Neutrophil (primary cell): ENCODE results near the gene NKG7.

Source experiments
- H3K27ac ChIP-seq: fragments of 200-600 bp; sonication (generic); 2 replicates; pipeline ENCODE4 v1.5.1; 2016; ENCODE audit warnings: mild to moderate bottlenecking, moderate library complexity
- H3K27me3 ChIP-seq: fragments of 200-600 bp; sonication (generic); 2 replicates; pipeline ENCODE4 v1.6.0; 2016; ENCODE audit warnings: mild to moderate bottlenecking
- H3K36me3 ChIP-seq: fragments of 200-600 bp; sonication (generic); 2 replicates; pipeline ENCODE4 v1.5.1; 2017
- H3K4me1 ChIP-seq, 2 experiments: fragments of 200-600 bp in 1 of 2; sonication (generic) in 1 of 2; 1 replicate in 1 of 2; 2 replicates in 1 of 2; pipeline versions ENCODE4 v1.5.1 to v1.6.1; 2013 to 2016; ENCODE audit warnings: low read depth in 1 of 2, low read length in 1 of 2, mild to moderate bottlenecking in 1 of 2, moderate library complexity in 1 of 2; ENCODE audit not compliant: control insufficient read depth in 1 of 2, insufficient read depth in 1 of 2
- H3K4me3 ChIP-seq, 2 experiments: fragments of 200-600 bp in 1 of 2; sonication (generic) in 1 of 2; 1 replicate in 1 of 2; 2 replicates in 1 of 2; pipeline ENCODE4 v1.5.1; 2013 to 2016; ENCODE audit warnings: low read depth in 1 of 2, low read length in 1 of 2, mild to moderate bottlenecking in 1 of 2, moderate library complexity in 1 of 2
- H3K9me3 ChIP-seq: fragments of 200-600 bp; sonication (generic); 2 replicates; pipeline ENCODE4 v1.5.1; 2016
- TF ChIP-seq, protein P1 (sequence below): fragments of 200-600 bp; sonication (generic); IDR thresholded peaks from 2 replicates; pipeline ENCODE4 v1.5.1; 2016; ENCODE audit warnings: antibody characterized with exemption

Gene NKG7

GRCh38 chr19:51337141-51337860 lies 35.2 kb downstream of the NKG7 start:
- H3K4me1 ChIP-seq = peaks cover 18 to 23% of the 10 kb centered on the region in 2 experiments
- no peak overlapping the region for H3K4me3 ChIP-seq
- H3K27ac ChIP-seq = no peak overlapping the region
- TF ChIP-seq, protein P1, sequence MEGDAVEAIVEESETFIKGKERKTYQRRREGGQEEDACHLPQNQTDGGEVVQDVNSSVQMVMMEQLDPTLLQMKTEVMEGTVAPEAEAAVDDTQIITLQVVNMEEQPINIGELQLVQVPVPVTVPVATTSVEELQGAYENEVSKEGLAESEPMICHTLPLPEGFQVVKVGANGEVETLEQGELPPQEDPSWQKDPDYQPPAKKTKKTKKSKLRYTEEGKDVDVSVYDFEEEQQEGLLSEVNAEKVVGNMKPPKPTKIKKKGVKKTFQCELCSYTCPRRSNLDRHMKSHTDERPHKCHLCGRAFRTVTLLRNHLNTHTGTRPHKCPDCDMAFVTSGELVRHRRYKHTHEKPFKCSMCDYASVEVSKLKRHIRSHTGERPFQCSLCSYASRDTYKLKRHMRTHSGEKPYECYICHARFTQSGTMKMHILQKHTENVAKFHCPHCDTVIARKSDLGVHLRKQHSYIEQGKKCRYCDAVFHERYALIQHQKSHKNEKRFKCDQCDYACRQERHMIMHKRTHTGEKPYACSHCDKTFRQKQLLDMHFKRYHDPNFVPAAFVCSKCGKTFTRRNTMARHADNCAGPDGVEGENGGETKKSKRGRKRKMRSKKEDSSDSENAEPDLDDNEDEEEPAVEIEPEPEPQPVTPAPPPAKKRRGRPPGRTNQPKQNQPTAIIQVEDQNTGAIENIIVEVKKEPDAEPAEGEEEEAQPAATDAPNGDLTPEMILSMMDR = no peak
- no peaks in the 10 kb centered on the region for H3K9me3 ChIP-seq
- H3K36me3 ChIP-seq = no peaks in the 10 kb centered on the region
- peaks cover 31% of the 10 kb centered on the region for H3K27me3 ChIP-seq

DNA sequence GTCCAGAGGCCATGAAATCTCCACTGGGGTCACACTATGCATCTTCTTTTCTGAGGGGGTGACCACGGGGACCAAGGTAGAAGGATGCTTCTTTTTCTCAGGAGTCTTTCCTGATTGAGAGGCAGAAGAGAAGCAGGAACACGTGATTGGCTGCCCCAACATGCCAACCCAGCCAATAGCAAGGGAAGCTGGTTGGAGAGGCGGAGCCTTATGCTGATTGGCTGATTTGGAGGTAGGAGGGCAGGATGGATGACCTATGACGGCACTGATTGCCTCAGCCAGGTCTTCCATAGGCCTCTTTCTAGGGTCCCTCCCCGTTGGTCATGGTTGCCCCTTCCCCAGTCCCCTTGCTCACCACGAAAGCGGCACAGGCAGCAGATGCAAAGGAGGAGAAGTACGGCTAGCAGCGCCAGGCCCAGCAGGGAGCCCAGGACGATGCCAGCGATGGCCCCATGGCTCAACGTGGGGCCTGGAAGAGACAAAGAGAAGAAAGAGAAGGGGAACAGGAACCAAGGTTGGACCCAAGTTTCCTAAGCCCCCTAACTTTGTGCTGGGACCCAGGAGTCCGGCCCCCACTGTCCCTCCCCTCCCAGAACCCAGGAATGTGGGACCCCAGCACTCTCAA lies 38.5 kb downstream of the NKG7 start:
- no peaks in the 10 kb centered on the region for H3K9me3 ChIP-seq
- TF ChIP-seq, protein P1 = no peak
- H3K4me3 ChIP-seq = no peak overlapping the region
- H3K4me1 ChIP-seq = peaks cover 6 to 8% of the 10 kb centered on the region in 2 experiments
- H3K27ac ChIP-seq = no peak overlapping the region
- H3K27me3 ChIP-seq = peaks cover 16% of the 10 kb centered on the region
- no peaks in the 10 kb centered on the region for H3K36me3 ChIP-seq

DNA sequence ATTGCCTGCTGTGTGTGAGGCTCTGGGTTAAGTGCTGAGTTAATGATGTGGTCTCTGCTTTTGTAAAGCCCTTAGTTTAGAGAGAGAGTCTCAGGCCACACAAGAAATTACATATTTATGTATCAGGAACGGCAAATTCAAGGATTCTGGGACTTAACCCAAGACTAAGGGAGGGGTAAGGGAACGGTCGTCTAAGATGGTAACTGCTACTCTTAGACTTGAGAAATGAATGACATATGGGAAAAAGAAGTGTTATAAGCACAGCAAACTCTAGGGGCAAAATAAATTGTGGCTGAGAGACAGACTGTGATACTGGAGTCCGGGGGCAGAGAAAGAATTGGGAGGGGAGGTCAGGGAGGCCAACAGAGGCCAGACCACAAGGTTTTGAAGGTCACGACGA lies 40.7 kb downstream of the NKG7 start:
- Histone ChIP-seq H3K27me3 (peaks cover 38% of the 10 kb centered on the region), H3K9me3 (no peaks in the 10 kb centered on the region), H3K4me1 (peaks cover 0 to 8% of the 10 kb centered on the region in 2 experiments), H3K4me3 (no peak overlapping the region), H3K27ac (no peak overlapping the region), H3K36me3 (no peaks in the 10 kb centered on the region)
- TF ChIP-seq, protein P1 = no peak

GRCh38 chr19:51331193-51331592 lies 41.3 kb downstream of the NKG7 start:
- TF ChIP-seq, protein P1 = no peak
- Histone ChIP-seq H3K36me3 (no peaks in the 10 kb centered on the region), H3K9me3 (no peaks in the 10 kb centered on the region), H3K27me3 (peaks cover 43% of the 10 kb centered on the region), H3K27ac (no peak overlapping the region), H3K4me1 (peaks cover 0 to 8% of the 10 kb centered on the region in 2 experiments), H3K4me3 (no peak overlapping the region)

GRCh38 chr19:51330366-51330765 lies 42.1 kb downstream of the NKG7 start:
- Histone ChIP-seq H3K4me1 (peaks cover 0 to 8% of the 10 kb centered on the region in 2 experiments), H3K27me3 (peaks cover 51% of the 10 kb centered on the region)
- TF ChIP-seq, protein P1 = no peak

More at GRCh38 chr19:51330366-51330765, 42.1 kb downstream of the NKG7 start:
- H3K4me3 ChIP-seq = no peak overlapping the region
- H3K27ac ChIP-seq = no peak overlapping the region
- no peaks in the 10 kb centered on the region for H3K36me3 ChIP-seq
- no peaks in the 10 kb centered on the region for H3K9me3 ChIP-seq
